Smooth muscle cell of the brain vasculature (primary cell): ENCODE results near the gene CACNG5.
"Not testable (repeated sequence)": the region's sequence is repeated elsewhere in the genome, so short reads cannot be mapped to it uniquely, and the experiment has no call there.

Experiments used
- DNase-seq: peaks from one replicate; pipeline ENCODE4 v3.0.0-alpha.2; 2012; ENCODE audit warnings: low read depth, low spot score

CACNG5 gene

GRCh38 chr17:66849851-66850580 is 15.1 kb downstream of the CACNG5 start:
- no peak for DNase-seq

GRCh38 chr17:66850692-66851091 is 15.8 kb downstream of the CACNG5 start:
- DNase-seq: no peak

DNA sequence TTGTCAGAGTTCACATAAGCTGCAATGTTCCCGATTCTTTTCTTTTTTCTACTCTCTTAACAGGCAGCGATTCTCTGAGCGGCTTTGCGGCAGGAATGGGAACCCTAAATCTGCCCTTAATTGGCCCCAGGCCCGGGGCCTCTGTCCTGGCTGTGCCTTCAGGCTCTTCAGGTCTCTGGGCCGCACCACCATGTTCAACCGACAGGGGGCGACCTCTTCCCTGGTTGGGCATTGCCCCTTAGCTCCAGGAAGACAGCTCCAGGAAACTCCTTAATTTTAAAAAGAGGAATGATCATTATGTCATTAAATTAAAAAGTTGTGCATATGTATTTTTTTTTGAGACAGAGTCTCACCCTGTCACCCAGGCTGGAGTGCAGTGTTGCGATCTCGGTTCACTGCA is 20.3 kb downstream of the CACNG5 start:
- DNase-seq: no peak

DNA sequence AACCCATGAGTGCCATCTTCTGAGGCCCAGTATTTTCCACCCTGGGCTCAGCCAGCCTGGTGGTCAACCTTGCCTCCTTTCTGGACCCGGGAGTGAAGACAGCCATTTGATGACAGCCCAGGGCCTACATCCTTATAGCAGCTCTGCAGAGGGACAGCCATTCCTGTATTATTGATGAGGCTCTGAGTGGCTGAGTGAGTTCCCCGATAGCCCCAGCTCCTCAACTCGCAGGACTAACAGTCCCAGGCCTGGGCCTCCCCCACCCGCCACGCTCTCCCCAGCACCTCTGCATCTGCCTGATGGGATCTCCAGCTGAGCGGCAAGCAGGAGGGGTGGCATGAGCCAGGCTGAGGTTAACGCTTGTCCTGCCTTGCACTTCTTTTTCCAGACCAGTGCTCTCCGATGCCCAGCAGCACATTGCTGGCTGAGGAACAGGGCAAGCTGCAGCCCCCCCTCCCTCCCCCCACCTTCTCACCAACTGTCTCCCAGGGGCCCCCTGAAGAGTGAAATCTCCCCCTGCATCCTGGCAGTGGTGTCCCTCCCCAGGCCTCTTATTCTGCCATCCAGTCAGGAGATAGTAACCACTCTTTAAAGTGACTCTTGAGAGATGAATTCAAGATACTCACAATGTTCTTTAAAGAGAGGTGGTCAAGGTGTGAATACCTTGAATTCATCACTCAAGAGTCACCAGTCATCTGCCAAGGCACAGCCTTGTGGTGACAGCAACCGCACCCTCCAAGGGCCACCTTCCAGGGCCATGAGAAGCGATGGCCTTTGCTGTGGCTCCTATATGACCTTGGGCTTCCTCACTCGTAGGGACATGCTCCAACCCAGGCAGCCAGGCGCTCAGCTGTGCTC is 23.5 kb downstream of the CACNG5 start:
- no peak for DNase-seq

DNA sequence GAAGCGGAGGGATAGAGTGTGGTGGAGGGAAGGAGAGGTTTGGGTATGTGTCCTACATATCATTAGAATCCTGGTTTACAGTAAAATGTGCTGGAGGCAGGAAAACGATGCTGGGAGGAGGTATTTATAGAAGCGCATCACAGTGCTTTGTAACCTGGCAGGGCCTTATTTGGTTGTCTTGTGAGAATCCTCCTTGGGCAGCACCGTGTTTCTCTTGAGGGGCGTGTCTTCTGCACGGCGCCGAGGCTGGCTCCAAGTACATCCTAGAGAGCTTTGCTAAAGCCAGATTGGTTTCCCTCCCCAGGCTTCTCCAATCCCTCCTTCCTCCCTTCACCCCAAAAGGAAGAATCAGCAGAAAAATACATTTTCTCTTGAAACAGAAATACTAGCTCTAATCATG is 24.4 kb downstream of the CACNG5 start:
- DNase-seq: no peak

- no peak for DNase-seq
Observed at GRCh38 chr17:66860204-66860603, 25.3 kb downstream of the CACNG5 start.

DNA sequence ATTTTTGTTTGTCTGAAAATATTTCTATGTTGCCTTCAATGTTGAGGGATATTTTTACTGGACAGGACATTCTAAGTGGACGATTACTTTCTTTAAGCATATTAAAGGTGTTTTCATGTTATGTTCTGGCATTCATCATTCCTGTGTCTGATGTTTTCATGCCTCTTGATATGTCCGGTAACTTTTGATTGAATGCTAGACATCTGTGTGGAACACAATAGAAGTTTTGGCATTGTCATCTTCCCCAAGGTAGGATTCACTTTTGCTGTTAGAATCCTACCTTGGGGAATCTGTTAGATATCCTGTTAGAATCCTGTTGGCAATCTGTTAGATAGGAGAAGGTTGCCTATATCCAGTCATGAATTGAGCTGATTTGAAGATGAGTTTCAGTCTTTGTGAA is 28.9 kb downstream of the CACNG5 start:
- no peak for DNase-seq

- no peak for DNase-seq
Observed at GRCh38 chr17:66865151-66865550, 30.2 kb downstream of the CACNG5 start.

GRCh38 chr17:66873962-66874361 is 39.0 kb downstream of the CACNG5 start:
- no peak for DNase-seq

GRCh38 chr17:66884931-66885330 is 50.0 kb downstream of the CACNG5 start:
- no peak for DNase-seq

GRCh38 chr17:66885417-66885816 is 50.5 kb downstream of the CACNG5 start:
- DNase-seq: no peak

DNA sequence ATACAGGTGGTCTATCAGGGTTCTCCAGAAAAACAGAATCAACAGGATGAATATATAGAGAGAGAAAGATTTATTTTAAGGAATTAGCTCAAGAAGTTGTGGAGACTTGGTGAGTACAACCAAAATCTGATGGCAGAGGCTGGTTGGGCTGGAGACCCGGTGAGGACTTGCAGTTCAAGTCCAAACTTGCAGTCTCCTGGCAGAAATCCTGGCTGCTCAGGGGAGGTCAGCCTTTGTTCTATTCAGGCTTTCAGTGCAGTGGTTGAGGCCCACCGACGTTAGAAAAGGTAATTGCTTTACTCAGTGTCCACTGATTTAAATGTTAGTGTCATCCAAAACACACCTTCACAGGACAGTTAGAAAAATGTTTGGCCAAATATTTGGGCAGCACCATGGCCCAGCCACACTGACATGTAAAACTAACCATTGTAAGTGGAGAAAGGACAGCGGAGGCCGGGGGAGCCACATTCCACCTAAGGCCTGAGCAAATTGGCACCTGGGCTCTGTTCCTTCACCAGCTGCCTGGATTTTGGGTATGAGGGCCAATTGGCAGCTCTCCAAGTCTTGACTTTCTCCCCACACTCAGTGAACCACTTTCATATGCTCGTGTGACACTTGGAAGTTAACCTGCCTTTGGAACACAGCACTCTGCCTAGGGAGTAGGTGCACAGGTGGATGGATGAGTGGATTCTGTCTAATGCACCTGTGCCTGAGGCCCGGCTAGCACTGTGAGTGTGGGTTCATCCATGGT is 54.7 kb downstream of the CACNG5 start:
- no peak for DNase-seq

DNA sequence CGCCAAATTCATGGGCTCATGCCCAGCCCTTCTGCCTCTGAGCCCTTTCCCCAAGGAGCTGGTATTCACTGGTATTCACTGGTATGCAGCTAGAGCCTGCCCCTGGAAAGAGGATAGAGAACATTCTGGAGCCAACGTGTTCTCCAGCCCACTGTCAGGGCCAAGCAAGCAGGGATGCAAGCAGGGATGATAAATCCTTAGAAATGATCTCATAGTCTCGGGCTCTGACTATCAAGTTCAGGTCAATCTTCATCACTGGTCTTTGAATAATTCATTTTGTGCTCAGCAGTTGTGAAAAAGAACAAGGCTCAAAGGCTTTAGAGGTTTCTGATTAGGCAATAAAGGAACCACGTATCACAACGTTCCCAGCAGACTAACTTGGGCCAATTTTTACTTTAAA is 57.3 kb downstream of the CACNG5 start:
- DNase-seq: no peak

DNA sequence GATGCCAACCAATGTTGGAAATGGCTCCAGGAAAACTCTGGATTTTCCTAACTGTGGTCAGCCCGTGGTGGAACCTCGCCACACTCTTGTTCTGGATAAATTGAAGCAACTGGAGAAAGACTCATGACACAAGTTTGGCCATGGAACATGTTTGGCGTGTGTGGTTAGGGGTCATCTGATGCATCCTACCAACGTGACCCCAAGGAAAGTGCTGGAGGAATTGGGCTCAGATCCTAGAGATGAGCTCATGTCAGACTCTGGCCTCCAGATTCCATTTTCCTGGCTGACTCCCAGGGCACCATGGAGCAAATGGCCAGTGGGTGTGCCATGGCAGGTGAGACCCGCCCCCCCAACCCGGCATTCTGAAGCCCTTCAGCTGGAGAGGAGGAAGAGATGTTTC is 58.5 kb downstream of the CACNG5 start:
- DNase-seq: no peak

DNA sequence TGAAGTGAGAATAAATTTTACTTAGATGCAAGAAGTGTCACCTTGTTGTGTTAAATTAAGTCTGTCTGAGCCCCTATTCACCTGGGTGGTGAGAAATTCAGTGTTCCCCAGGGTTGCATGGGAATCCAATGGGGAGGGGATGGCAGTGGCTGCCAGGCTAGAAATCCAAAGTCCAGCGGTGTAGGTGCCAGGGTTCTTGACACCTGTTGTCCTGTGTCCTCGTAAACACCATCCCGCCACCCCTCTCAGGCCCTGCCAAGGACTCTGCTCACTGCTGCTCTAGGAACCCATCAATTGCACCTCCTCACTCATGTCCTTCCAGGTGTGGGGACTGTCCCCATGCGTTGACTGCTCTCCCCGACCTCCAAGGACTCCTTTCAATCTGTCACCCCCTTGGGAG is 58.9 kb downstream of the CACNG5 start:
- no peak for DNase-seq

- no peak for DNase-seq
Observed at GRCh38 chr17:66897141-66897540, 62.2 kb downstream of the CACNG5 start.

GRCh38 chr17:66898536-66898935 is 63.6 kb downstream of the CACNG5 start:
- no peak for DNase-seq

GRCh38 chr17:66900126-66901010 is 65.5 kb downstream of the CACNG5 start:
- no peak for DNase-seq

DNA sequence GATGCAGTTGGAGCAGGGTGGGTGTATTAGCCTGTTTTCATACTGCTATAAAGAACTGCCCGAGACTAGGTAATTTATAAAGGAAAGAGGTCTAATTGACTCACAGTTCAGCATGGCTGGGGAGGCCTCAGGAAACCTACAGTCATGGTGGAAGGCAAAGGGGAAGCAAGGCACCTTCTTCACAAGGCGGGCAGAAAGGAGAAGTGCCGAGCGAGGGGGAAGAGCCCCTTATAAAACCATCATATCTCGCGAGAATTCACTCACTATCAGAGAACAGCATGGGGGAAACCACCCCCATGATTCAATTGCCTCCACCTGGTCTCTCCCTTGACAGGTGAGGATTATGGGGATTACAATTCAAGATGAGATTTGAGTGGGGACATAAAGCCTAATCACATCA is 68.4 kb downstream of the CACNG5 start:
- DNase-seq: not testable (repeated sequence)

DNA sequence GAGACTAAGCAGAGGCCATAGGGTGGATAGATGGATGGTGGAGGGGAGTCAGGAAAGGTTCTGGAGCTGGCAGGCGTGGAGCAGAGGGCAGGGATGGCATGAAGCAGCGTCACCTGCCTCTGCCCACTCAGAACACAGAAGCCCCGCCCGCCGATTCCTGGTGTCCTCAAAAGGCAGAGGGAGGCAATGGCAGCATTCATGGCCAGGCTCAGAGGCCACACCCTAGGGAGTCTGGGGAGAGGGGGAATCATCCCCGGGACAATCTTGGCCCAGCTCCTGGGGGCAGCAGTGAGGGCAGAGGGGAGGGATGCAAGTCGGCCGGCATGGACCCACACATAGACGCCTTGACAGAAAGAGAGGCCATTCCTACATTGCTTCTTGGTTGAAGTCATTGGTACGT is 68.9 kb downstream of the CACNG5 start:
- DNase-seq: no peak
